Endothelial cell of umbilical vein (primary cell): ENCODE data around the gene COL16A1. TPM values are rescaled to one million over a fixed set of nuclear protein-coding genes. Genes with fewer than 3 reads are reported as not detected.

ENCODE experiments used
- BruUV-seq: library from RNA; stranded (reverse); fragments of 400-500 nt; replicated peaks from 2 replicates; lab custom pipeline; 2021; lab: Mats Ljungman, UMichigan
- CTCF ChIA-PET: fragments of 300-600, 350-600 bp; sonication (Branson Sonifier 250); formaldehyde crosslinking; loops from one replicate; lab custom pipeline; 2021; ENCODE audit warnings: antibody characterized with exemption, inconsistent platforms; lab: Charles Lee
- POLR2A ChIA-PET: fragments of 300-600, 350-600 bp; sonication (Branson Sonifier 250); formaldehyde crosslinking; loops from one replicate; lab custom pipeline; 2021; ENCODE audit warnings: antibody characterized with exemption, inconsistent platforms; lab: Charles Lee
- DNase-seq: peaks from one replicate; pipeline ENCODE4 v3.0.0-alpha.2; 2011; ENCODE audit warnings: low read depth, low spot score
- FAIRE-seq: peaks from 2 replicates; lab custom pipeline; 2011; peaks lifted over from hg19 to GRCh38; lab: Jason Lieb, UNC
- H2AFZ ChIP-seq: 2 replicates; pipeline ENCODE4 v1.6.0; 2012; ENCODE audit warnings: low read depth, low read length, control low read depth, inconsistent platforms
- H3K27ac ChIP-seq: 2 replicates; pipeline ENCODE4 v1.5.1; 2011; ENCODE audit warnings: low read depth, mild to moderate bottlenecking, control low read depth, low read length, moderate library complexity; ENCODE audit not compliant: insufficient read depth
- H3K27me3 ChIP-seq, 2 experiments: 2 replicates each; pipeline versions ENCODE4 v1.6.0 to v1.6.1; 2011; ENCODE audit warnings: low read length in 2 of 2, mixed read lengths in 1 of 2; ENCODE audit not compliant: control insufficient read depth in 2 of 2, insufficient read depth in 2 of 2
- H3K36me3 ChIP-seq, 2 experiments: 2 replicates in 1 of 2; 3 replicates in 1 of 2; pipeline ENCODE4 v1.5.1; 2011; ENCODE audit warnings: low read length in 2 of 2, mild to moderate bottlenecking in 1 of 2, moderate library complexity in 1 of 2; ENCODE audit not compliant: control insufficient read depth in 2 of 2, insufficient read depth in 2 of 2; ENCODE audit errors: extremely low read depth in 1 of 2
- H3K4me1 ChIP-seq: 3 replicates; pipeline ENCODE4 v1.5.1; 2011; ENCODE audit warnings: mild to moderate bottlenecking, low read length; ENCODE audit not compliant: control insufficient read depth, insufficient read depth; ENCODE audit errors: extremely low read depth
- H3K4me2 ChIP-seq: 2 replicates; pipeline ENCODE4 v1.6.1; 2011; ENCODE audit warnings: low read length, control low read depth, mixed read lengths; ENCODE audit not compliant: insufficient read depth
- H3K4me3 ChIP-seq, 3 experiments: fragments of 200-600 bp in 1 of 3; sonication (generic), shearing (Covaris generic) in 1 of 3; replicated peaks in 1 of 3; 2 replicates each; pipeline ENCODE4 v1.5.1; 2011 to 2016; ENCODE audit warnings: control low read depth in 3 of 3, low read length in 3 of 3, mild to moderate bottlenecking in 2 of 3, inconsistent platforms in 1 of 3, low read depth in 1 of 3, moderate library complexity in 1 of 3; ENCODE audit not compliant: insufficient read depth in 1 of 3
- H3K79me2 ChIP-seq: 2 replicates; pipeline ENCODE4 v1.6.0; 2012; ENCODE audit warnings: low read length, inconsistent platforms; ENCODE audit not compliant: control insufficient read depth, insufficient read depth
- H3K9ac ChIP-seq: replicated peaks from 2 replicates; pipeline ENCODE3; 2011; ENCODE audit warnings: low read length, control low read depth; ENCODE audit not compliant: insufficient read depth; ENCODE audit errors: extremely low read depth
- H3K9me1 ChIP-seq: replicated peaks from 3 replicates; pipeline ENCODE4 v1.6.0; 2011; ENCODE audit warnings: mild to moderate bottlenecking, low read length; ENCODE audit not compliant: control insufficient read depth, insufficient read depth; ENCODE audit errors: extremely low read depth
- H3K9me3 ChIP-seq: replicated peaks from 2 replicates; pipeline ENCODE4 v1.5.1; 2012; ENCODE audit warnings: low read length, inconsistent platforms; ENCODE audit not compliant: control insufficient read depth, insufficient read depth
- H4K20me1 ChIP-seq: replicated peaks from 2 replicates; pipeline ENCODE3; 2011; ENCODE audit warnings: mild to moderate bottlenecking, low read length; ENCODE audit not compliant: control insufficient read depth, insufficient read depth; ENCODE audit errors: extremely low read depth
- EZH2 ChIP-seq: IDR thresholded peaks from 2 replicates; pipeline ENCODE4 v1.6.1; 2012; ENCODE audit warnings: borderline replicate concordance, low read depth, mild to moderate bottlenecking, moderate library complexity, low read length, inconsistent platforms; ENCODE audit not compliant: severe bottlenecking
- FOS ChIP-seq: IDR thresholded peaks from 2 replicates; pipeline ENCODE4 v1.6.1; 2011; ENCODE audit warnings: mild to moderate bottlenecking, low read length, moderate library complexity, borderline replicate concordance; ENCODE audit not compliant: insufficient read depth
- GATA2 ChIP-seq: IDR thresholded peaks from 2 replicates; pipeline ENCODE4 v1.7.0; 2011; ENCODE audit warnings: low read depth, mild to moderate bottlenecking, moderate library complexity, mixed read lengths, low read length; ENCODE audit not compliant: insufficient read length, insufficient read depth
- JUN ChIP-seq: IDR thresholded peaks from 2 replicates; pipeline ENCODE4 v1.6.1; 2011; ENCODE audit warnings: borderline replicate concordance, low read depth; ENCODE audit not compliant: insufficient read length, insufficient read depth
- MYC ChIP-seq: IDR thresholded peaks from one replicate; pipeline ENCODE4 v1.6.1; 2011; ENCODE audit warnings: mild to moderate bottlenecking, low read depth, low read length
- POLR2A ChIP-seq: IDR thresholded peaks from 2 replicates; pipeline ENCODE4 v1.6.1; 2012; ENCODE audit warnings: low read depth, mild to moderate bottlenecking, control low read depth, low read length
- POLR2AphosphoS5 ChIP-seq: IDR thresholded peaks from 2 replicates; pipeline ENCODE4 v1.6.1; 2012; ENCODE audit warnings: low read depth, mild to moderate bottlenecking, control low read depth, low read length, moderate library complexity; ENCODE audit not compliant: insufficient read depth
- dilution Hi-C: fragments of 300-500 bp; cut with MboI; formaldehyde crosslinking; loops from one replicate; pipeline ENCODE4 v1.15.0; 2019; ENCODE audit warnings: low sequenced_read_pairs; ENCODE audit not compliant: extremely low pct_ligation_motif_present
- intact Hi-C: fragments of 100-400 bp; cut with micrococcal nuclease; formaldehyde crosslinking; loops from one replicate; pipeline ENCODE4 v1.10.0; 2022
- polyA plus RNA-seq, 4 experiments: library from polyadenylated mRNA; depleted of rRNA in 3 of 4; stranded (reverse) in 3 of 4; unstranded in 1 of 4; fragments of >200 nt; gene quantifications; 2 replicates each; pipeline versions ENCODE4 v1.2.1 to v1.2.3, GENCODE V29; 2011 to 2012; ENCODE audit warnings: missing spikeins in 1 of 4
- total RNA-seq: library from RNA; stranded (reverse); gene quantifications from 2 replicates; pipeline ENCODE4 v1.2.3, GENCODE V29; 2021
- TF ChIP-seq, protein P1 (sequence below): IDR thresholded peaks from 2 replicates; pipeline ENCODE4 v1.6.1; 2011; ENCODE audit not compliant: insufficient read depth, insufficient read length
- TF ChIP-seq, protein P2 (sequence below), 2 donors: IDR thresholded peaks; 1 replicate in 1 of 2; 2 replicates in 1 of 2; pipeline ENCODE4 v1.5.1; 2011; ENCODE audit warnings: low read length in 2 of 2, mild to moderate bottlenecking in 2 of 2, moderate library complexity in 2 of 2, control low read depth in 1 of 2, inconsistent platforms in 1 of 2, low read depth in 1 of 2; ENCODE audit not compliant: insufficient read depth in 1 of 2; ENCODE audit errors: extremely low read depth in 1 of 2

COL16A1 gene
- total and polyA plus RNA-seq, 2 donors (not counting 3 experiments of a cell fraction or from before 2014, with no cell fraction given) = 0.68 to 1.2 TPM

DNA sequence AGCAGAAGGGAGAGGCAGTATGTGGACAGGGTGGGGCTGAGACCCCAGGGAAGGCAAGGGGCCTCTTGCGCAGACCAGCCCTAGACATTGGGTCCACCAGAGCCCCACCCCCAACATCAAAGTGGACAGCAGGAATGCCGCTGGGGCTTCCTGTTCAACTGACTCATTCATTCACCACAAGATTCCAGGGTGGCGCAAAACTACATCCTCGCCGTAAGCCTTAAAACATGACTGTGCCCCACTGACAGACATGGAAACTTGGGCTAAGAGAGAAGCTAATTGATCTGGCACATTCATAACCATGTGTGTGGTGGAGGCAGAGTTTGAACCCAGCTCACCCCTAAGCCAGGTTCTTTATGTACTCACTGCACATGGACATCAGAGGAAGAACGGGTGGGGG is 14.0 kb downstream of the COL16A1 start:
- FAIRE-seq (peak; percentile 97), DNase-seq (peak; percentile 67)
- Histone ChIP-seq H4K20me1 (no peaks in the 10 kb centered on the region), H3K9me3 (no peaks in the 10 kb centered on the region), H3K27me3 (no peaks in the 10 kb centered on the region), H3K9ac (peak overlapping the region; percentile 39), H3K36me3 (no peaks in the 10 kb centered on the region), H3K4me1 (peaks cover 13% of the 10 kb centered on the region), H2AFZ (peak overlapping the region; percentile 82), H3K9me1 (no peaks in the 10 kb centered on the region), H3K79me2 (no peaks in the 10 kb centered on the region), H3K4me3 (no peak overlapping the region), H3K27ac (peak overlapping the region; percentile 85), H3K4me2 (peak overlapping the region; percentile 37)
- ChIA-PET CTCF (interaction anchor here (0.7 to 2.8 kb wide), 5 partner anchors 16 to 56 kb away, joined by 6 to 8 read pairs (median 7); no protein-coding TSS in a partner anchor), POLR2A (no interaction called here)
- intact Hi-C loops (loop anchor here (2.0 kb wide), 1 partner anchor 15 kb away; the partner anchor contains the start of gene COL16A1), dilution Hi-C loops (no loop called here)
- BruUV-seq = no TSS peak
- TF ChIP-seq JUN (peak; percentile 55), FOS (no peak), GATA2 (no peak), POLR2A (no peak), EZH2 (no peak), MYC (no peak), POLR2AphosphoS5 (peak; percentile 76)
- TF ChIP-seq, protein P1, sequence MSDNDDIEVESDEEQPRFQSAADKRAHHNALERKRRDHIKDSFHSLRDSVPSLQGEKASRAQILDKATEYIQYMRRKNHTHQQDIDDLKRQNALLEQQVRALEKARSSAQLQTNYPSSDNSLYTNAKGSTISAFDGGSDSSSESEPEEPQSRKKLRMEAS = no peak
- TF ChIP-seq, protein P2, sequence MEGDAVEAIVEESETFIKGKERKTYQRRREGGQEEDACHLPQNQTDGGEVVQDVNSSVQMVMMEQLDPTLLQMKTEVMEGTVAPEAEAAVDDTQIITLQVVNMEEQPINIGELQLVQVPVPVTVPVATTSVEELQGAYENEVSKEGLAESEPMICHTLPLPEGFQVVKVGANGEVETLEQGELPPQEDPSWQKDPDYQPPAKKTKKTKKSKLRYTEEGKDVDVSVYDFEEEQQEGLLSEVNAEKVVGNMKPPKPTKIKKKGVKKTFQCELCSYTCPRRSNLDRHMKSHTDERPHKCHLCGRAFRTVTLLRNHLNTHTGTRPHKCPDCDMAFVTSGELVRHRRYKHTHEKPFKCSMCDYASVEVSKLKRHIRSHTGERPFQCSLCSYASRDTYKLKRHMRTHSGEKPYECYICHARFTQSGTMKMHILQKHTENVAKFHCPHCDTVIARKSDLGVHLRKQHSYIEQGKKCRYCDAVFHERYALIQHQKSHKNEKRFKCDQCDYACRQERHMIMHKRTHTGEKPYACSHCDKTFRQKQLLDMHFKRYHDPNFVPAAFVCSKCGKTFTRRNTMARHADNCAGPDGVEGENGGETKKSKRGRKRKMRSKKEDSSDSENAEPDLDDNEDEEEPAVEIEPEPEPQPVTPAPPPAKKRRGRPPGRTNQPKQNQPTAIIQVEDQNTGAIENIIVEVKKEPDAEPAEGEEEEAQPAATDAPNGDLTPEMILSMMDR (IDR thresholded peaks at IDR 0.05; ENCODE audit: extremely low read depth in 1 of 2, insufficient read depth in 1 of 2, low read depth in 1 of 2, low read length in 2 of 2) = no peak
